K562 (cell line): Measurements from ENCODE around the gene PRDM2. TPM values are rescaled to one million over a fixed set of nuclear protein-coding genes. Genes with fewer than 3 reads are reported as not detected.

Experiments used
- ATAC-seq: fragments of 200-7000 bp; cut with Tn5 transposase; 3 replicates; pipeline ENCODE4 v1.9.1; 2020; ENCODE audit warnings: moderate library complexity
- BruUV-seq: library from RNA; stranded (reverse); fragments of 400-500 nt; replicated peaks from 2 replicates; lab custom pipeline; 2021; lab: Mats Ljungman, UMichigan
- CTCF ChIA-PET: fragments of 300-600 bp; formaldehyde crosslinking; extraction: SDS; loops from one replicate; lab custom pipeline; 2021; ENCODE audit warnings: low intra/inter-chr PET ratio; lab: Yijun Ruan, JAX
- POLR2A ChIA-PET: fragments of 300-600, 350-650 bp; sonication (Branson Sonifier 250); formaldehyde crosslinking; extraction: SDS; loops from one replicate; lab custom pipeline; 2021; ENCODE audit warnings: antibody characterized with exemption, inconsistent platforms; lab: Yijun Ruan, JAX
- DNase-seq, 4 experiments: peaks; one replicate each; pipeline versions ENCODE4 v3.0.0 to v3.0.0-alpha.2; 2011 to 2018; ENCODE audit warnings: low spot score in 3 of 4, mixed read lengths in 3 of 4; ENCODE audit errors: extremely low read depth in 1 of 4
- FAIRE-seq: peaks from 2 replicates; lab custom pipeline; 2011; peaks lifted over from hg19 to GRCh38; lab: Jason Lieb, UNC
- H2AFZ ChIP-seq: 2 replicates; pipeline ENCODE4 v1.6.0; 2011; ENCODE audit warnings: low read depth, low read length, control low read depth, inconsistent platforms
- H3K27ac ChIP-seq: fragments of 200-600 bp; 3 replicates; pipeline ENCODE4 v1.8.0; 2011; ENCODE audit warnings: low read depth, mild to moderate bottlenecking, control low read depth, inconsistent platforms, low read length, moderate library complexity, mixed read lengths; ENCODE audit errors: extremely low read depth
- H3K27me3 ChIP-seq, 2 experiments: fragments of 300-600 bp in 1 of 2; 2 replicates in 1 of 2; 3 replicates in 1 of 2; pipeline versions ENCODE4 v1.6.0 to v1.8.0; 2011; ENCODE audit warnings: inconsistent platforms in 2 of 2, low read length in 2 of 2, mild to moderate bottlenecking in 1 of 2, mixed read lengths in 1 of 2, moderate library complexity in 1 of 2; ENCODE audit not compliant: control insufficient read depth in 2 of 2, insufficient read depth in 2 of 2
- H3K36me3 ChIP-seq: fragments of 300-600 bp; 3 replicates; pipeline ENCODE4 v1.8.0; 2011; ENCODE audit warnings: mild to moderate bottlenecking, low read length, inconsistent platforms; ENCODE audit not compliant: control insufficient read depth, insufficient read depth
- H3K4me1 ChIP-seq, 2 experiments: fragments of 200-600 bp in 1 of 2; replicated peaks in 1 of 2; 2 replicates in 1 of 2; 3 replicates in 1 of 2; pipeline versions ENCODE4 v1.5.1 to v1.8.0; 2011; ENCODE audit warnings: inconsistent platforms in 2 of 2, low read length in 2 of 2, mild to moderate bottlenecking in 1 of 2, mixed read lengths in 1 of 2, moderate library complexity in 1 of 2; ENCODE audit not compliant: control insufficient read depth in 2 of 2, insufficient read depth in 2 of 2
- H3K4me2 ChIP-seq: 2 replicates; pipeline ENCODE4 v1.6.1; 2011; ENCODE audit warnings: low read length, control low read depth, inconsistent platforms, mixed read lengths; ENCODE audit not compliant: insufficient read depth
- H3K4me3 ChIP-seq: fragments of 200-600 bp; sonication (generic), shearing (Covaris generic); 2 replicates; pipeline ENCODE4 v1.5.1; 2016; ENCODE audit warnings: control low read depth, inconsistent platforms
- H3K79me2 ChIP-seq: fragments of 200-600 bp; 3 replicates; pipeline ENCODE4 v1.8.0; 2011; ENCODE audit warnings: low read length, inconsistent platforms; ENCODE audit not compliant: control insufficient read depth, insufficient read depth
- H3K9ac ChIP-seq, 2 experiments: 2 replicates each; pipeline versions ENCODE4 v1.6.0 to v1.6.1; 2011; ENCODE audit warnings: low read depth in 2 of 2, low read length in 2 of 2, control low read depth in 1 of 2, inconsistent platforms in 1 of 2, mild to moderate bottlenecking in 1 of 2, mixed read lengths in 1 of 2; ENCODE audit not compliant: insufficient read depth in 1 of 2
- H3K9me1 ChIP-seq: one replicate; pipeline ENCODE4 v1.6.0; 2011; ENCODE audit warnings: inconsistent platforms, mild to moderate bottlenecking, low read length, moderate library complexity; ENCODE audit not compliant: control insufficient read depth, insufficient read depth
- H3K9me3 ChIP-seq: replicated peaks from 2 replicates; pipeline ENCODE4 v1.5.1; 2011; ENCODE audit warnings: low read depth, low read length, inconsistent platforms; ENCODE audit not compliant: control insufficient read depth, insufficient read depth
- H4K20me1 ChIP-seq: replicated peaks from 2 replicates; pipeline ENCODE4 v1.6.1; 2011; ENCODE audit warnings: low read length, inconsistent platforms, mixed read lengths; ENCODE audit not compliant: control insufficient read depth, insufficient read depth
- E2F1 ChIP-seq: sonication (generic); formaldehyde crosslinking; IDR thresholded peaks from 2 replicates; pipeline ENCODE4 v1.8.1; 2023; ENCODE audit warnings: mild to moderate bottlenecking, missing genetic modification reagents, moderate library complexity
- HDAC3 ChIP-seq: fragments of 450-650 bp; IDR thresholded peaks from 2 replicates; pipeline ENCODE4 v1.6.1; 2018; ENCODE audit warnings: borderline replicate concordance, mild to moderate bottlenecking, moderate library complexity; ENCODE audit not compliant: partially characterized antibody
- RFX1 ChIP-seq: fragments of 450-650 bp; IDR thresholded peaks from 2 replicates; pipeline ENCODE4 v1.6.1; 2016; ENCODE audit warnings: mild to moderate bottlenecking, moderate library complexity
- SLC30A9 ChIP-seq: fragments of 250-450 bp; sonication (Bioruptor Pico); IDR thresholded peaks from 2 replicates; pipeline ENCODE4 v1.8.0; 2022; ENCODE audit warnings: mild to moderate bottlenecking, moderate library complexity
- VEZF1 ChIP-seq: fragments of 200-800 bp; sonication (Bioruptor generic); IDR thresholded peaks from 2 replicates; pipeline ENCODE4 v1.6.1; 2017; ENCODE audit warnings: missing genetic modification characterization, missing compliant biosample characterization
- ZBTB49 ChIP-seq: sonication (generic); formaldehyde crosslinking; IDR thresholded peaks from 2 replicates; pipeline ENCODE4 v1.8.0; 2022; ENCODE audit warnings: missing genetic modification reagents, mild to moderate bottlenecking, borderline replicate concordance
- ZNF57 ChIP-seq: fragments of 450-650 bp; formaldehyde crosslinking; IDR thresholded peaks from 2 replicates; pipeline ENCODE4 v1.4.0; 2020; ENCODE audit warnings: mild to moderate bottlenecking, moderate library complexity
- ZNF699 ChIP-seq: fragments of 250-450 bp; sonication (Bioruptor Pico); IDR thresholded peaks from 2 replicates; pipeline ENCODE4 v1.8.0; 2021; ENCODE audit warnings: mild to moderate bottlenecking, moderate library complexity; ENCODE audit not compliant: insufficient replicate concordance
- WGBS: fragments of 100-300 bp; shearing (Covaris generic); methylation state at CpG from one replicate; pipeline ENCODE4 v1.1.6; 2016; ENCODE audit warnings: low coverage, mixed read lengths; ENCODE audit not compliant: insufficient coverage; ENCODE audit errors: missing lambda C conversion rate; 5-methylcytosine and 5-hydroxymethylcytosine counted together
- in situ Hi-C: fragments of 300-500 bp; cut with MboI; formaldehyde crosslinking; loops from 4 replicates; pipeline ENCODE4 v1.15.0; 2018; ENCODE audit warnings: inconsistent platforms, mixed read lengths
- intact Hi-C: fragments of 100-400 bp; cut with micrococcal nuclease; formaldehyde crosslinking; loops from 2 replicates; pipeline ENCODE4 v1.14.2; 2022
- polyA plus RNA-seq, 8 experiments: library from polyadenylated mRNA; depleted of rRNA in 4 of 8; stranded (reverse) in 5 of 8; unstranded in 3 of 8; fragments of >200 nt; fragmentation: Nextera tagmentation in 2 of 8; fragmentation: Illumina TruSeq in 1 of 8; extraction: Ambion mirVana in 2 of 8; extraction: Trizol in 1 of 8; gene quantifications; 2 replicates each; pipeline versions ENCODE4 v1.2.1 to v1.2.3, GENCODE V29; 2011 to 2014; ENCODE audit warnings: inconsistent platforms in 1 of 8, missing spikeins in 1 of 8
- total RNA-seq, 7 experiments: library from RNA; depleted of rRNA in 6 of 7; stranded (reverse); fragments of >200 nt in 6 of 7; fragmentation: Illumina TruSeq in 2 of 7; extraction: Trizol in 2 of 7; gene quantifications; 2 replicates each; pipeline versions ENCODE4 v1.2.1 to v1.2.3, GENCODE V29; 2011 to 2021; ENCODE audit warnings: low replicate concordance in 1 of 7

The PRDM2 gene
- total and polyA plus RNA-seq, 9 of the 15 experiments (the other 6 are each of a cell fraction or from before 2014, with no cell fraction given): 5.4 to 27.6 (median 12.5) TPM

GRCh38 chr1:13803546-13804239 lies 103.7 kb downstream of the PRDM2 start:
- CTCF ChIA-PET: no interaction called here
- peaks cover 6 to 45% of the 10 kb centered on the region in 2 experiments; a peak in 4 of 5 replicates for H3K27me3 ChIP-seq
- WGBS: 59% methylated on average over 18 of the region's 18 CpGs

More at GRCh38 chr1:13803546-13804239, 103.7 kb downstream of the PRDM2 start:
- in situ Hi-C loops: no loop called here
- Histone ChIP-seq H3K27ac (no peak overlapping the region), H3K79me2 (no peaks in the 10 kb centered on the region), H3K9ac (no peak overlapping the region), H3K4me1 (peaks cover 13 to 17% of the 10 kb centered on the region in 2 experiments), H4K20me1 (peaks cover 57% of the 10 kb centered on the region), H3K9me3 (no peaks in the 10 kb centered on the region), H3K36me3 (no peaks in the 10 kb centered on the region), H3K9me1 (peaks cover 4% of the 10 kb centered on the region), H2AFZ (no peak overlapping the region), H3K4me3 (no peak overlapping the region), H3K4me2 (no peak overlapping the region)
- intact Hi-C loops: no loop called here
- POLR2A ChIA-PET: interaction anchor here (0.7 kb wide), 1 partner anchor 78 kb away, joined by 3 read pairs; no protein-coding TSS in a partner anchor
- TF ChIP-seq E2F1 (CRISPR knock-in tag) (no peak), ZNF57 (CRISPR knock-in tag) (no peak), HDAC3 (no peak), VEZF1 (CRISPR knock-in tag) (no peak), ZNF699 (CRISPR knock-in tag) (no peak), RFX1 (no peak), SLC30A9 (no peak), ZBTB49 (no peak)
- no peak for ATAC-seq
- DNase-seq: no peak
- BruUV-seq: no TSS peak
- FAIRE-seq: no peak
